Stimulated activated CD4-positive, alpha-beta T cell treated with anti-CD3 and anti-CD28 coated beads, TNF-alpha, amount 100 ng/mL, for 24 hours (primary cell): ENCODE results near the gene METTL3.

Experiments used
- DNase-seq, 3 experiments: peaks; one replicate each; pipeline ENCODE4 v3.0.0-alpha.2; 2020; ENCODE audit warnings: low read depth in 3 of 3

Gene METTL3

GRCh38 chr14:21526672-21527317, 15.7 kb upstream of the METTL3 start:
- DNase-seq: no peak

DNA sequence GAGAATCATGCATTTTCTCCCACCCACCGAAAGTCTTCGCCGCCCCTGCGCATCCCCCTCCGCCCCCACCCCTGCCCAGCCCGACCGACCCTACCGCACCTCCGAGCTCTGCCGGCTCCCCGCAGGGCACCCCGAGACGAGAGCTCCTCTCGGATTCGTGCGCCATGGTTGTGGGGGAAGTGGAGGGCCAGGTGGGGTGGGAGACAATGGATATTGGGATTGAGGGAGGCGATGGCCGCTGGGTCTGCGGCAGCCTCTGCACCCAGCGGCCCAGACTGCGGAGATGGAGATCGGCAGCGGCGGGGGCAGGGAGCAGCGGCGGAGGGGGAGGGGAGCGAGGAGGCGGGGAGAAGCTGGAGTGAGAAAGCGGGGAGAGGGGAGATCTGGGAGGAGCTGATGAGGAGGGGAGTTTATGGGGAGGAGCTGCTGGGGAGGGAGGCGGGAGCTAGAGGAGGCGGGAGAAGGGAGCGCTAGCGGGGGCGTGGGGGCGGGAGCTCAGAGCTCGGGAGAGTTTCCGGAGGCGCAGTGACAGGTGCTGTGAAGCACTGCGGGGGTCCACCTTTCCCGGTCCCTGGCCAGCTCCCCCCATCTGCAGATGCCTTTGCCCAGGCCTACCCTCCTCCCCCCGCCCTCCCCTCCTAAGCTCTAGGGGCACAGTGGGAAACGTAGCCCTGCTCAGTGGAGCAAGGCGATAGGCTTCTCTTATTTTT, 15.0 kb upstream of the METTL3 start, which contains the start of gene SALL2:
TSS of gene SALL2 (minus strand) at position 385 of the 710 bp plus-strand sequence. CDS start at position 166, 219 bp downstream.
- peak; percentile 30 to 79 (median 49) for DNase-seq

GRCh38 chr14:21525571-21525961, 14.4 kb upstream of the METTL3 start:
- DNase-seq: no peak

DNA sequence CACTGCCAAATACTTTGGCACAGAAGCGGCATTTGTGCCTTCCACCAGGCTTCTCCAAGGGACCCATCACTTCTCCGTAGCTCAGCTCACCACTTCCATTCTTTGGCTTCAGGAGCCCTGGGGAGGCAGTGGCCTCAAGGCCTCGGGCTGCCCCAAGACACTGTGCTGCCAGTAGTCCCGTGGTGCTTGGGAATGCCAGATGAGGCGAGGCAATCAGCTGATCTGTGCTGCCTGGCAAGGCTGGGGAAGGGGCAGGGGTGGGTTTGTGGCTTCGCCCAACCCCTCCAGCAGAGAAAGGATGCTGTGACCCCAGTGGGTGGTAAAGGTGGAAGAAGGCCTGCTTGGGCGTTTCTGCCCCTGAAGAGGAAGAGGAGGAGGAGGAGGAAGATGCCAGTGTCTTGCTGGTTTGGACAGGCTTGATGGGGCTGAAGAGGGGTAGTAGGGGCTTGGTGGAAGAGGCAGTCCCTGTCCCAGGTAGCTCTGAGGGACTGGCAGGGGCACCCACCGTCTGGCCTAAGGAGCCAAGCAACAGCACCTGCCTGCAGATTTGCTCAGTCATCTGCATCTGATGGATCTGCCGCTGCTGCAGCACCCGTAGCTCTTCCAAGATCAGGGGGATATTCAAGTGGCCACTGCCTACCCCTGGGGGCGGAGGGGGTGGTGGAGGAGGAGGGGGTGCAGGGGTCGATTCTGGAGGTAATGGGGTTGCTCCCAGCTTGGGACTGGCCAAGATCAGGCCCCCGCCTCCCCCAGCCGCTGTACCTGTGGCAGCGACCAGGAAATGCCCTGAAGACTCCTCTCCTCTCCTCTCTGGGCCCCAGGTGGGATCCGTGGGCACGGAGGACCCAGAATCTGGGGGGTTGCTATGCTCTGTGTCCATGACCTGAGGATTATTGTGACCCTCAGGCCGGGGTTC, 13.7 kb upstream of the METTL3 start:
- DNase-seq: no peak

GRCh38 chr14:21523203-21523602, 12.1 kb upstream of the METTL3 start:
- DNase-seq: no peak

GRCh38 chr14:21521501-21521900, 10.4 kb upstream of the METTL3 start:
- no peak for DNase-seq

DNA sequence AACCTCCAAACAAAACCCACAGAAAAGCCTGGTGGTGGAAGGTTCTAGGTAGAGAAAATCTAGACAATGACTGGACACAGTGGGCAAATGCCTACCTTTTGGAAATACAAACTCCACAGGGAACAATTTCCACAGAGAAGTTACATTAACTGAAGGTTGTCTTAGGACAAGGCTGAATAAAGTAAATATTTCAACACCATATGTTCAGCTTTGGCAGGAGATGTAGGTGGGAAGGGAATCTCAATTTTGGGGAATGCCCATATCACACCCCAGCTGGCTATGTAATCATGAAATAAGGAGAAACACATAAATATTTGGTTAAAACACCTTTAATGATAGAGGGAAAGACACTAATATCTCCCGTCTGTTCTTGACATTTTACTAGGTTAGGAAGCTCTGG, 9.6 kb upstream of the METTL3 start:
- no peak for DNase-seq

- DNase-seq: no peak
Measured at GRCh38 chr14:21518725-21519124, 7.6 kb upstream of the METTL3 start.

GRCh38 chr14:21514341-21514740, 3.2 kb upstream of the METTL3 start:
- DNase-seq: no peak

DNA sequence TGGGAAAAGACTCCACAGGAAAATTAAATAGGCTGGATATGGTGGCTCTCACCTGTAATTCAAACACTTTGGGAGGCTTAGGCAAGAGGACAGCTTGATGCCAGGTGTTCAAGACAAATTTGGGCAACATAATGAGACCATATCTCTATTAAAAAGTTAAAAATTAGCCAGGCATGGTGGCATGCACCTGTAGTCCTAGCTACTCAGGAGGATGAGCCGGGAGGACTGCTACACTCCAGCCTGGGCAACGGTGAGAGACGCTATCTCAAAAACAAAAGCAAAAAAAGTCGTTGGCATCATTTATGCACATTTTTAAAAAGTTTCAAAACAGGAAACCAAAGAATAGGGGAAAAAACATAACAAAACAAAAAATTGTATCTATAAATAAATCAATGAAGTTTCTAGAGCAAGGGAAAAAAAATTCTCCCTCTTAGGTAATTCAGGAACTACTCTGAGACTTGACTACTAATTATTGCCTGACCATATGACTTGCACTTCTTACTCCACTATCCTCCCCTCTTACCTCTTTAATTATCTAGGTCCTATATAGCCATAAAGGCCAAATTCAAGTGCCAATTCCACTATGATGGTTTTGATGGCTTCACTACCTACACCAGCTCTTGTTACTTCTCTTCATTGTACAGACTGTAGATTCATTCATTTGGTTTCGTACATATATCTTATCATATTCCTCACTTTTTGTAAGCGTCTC, 1.6 kb downstream of the METTL3 start:
- no peak for DNase-seq

- DNase-seq: no peak
Measured at GRCh38 chr14:21506557-21506956, 4.6 kb downstream of the METTL3 start.

DNA sequence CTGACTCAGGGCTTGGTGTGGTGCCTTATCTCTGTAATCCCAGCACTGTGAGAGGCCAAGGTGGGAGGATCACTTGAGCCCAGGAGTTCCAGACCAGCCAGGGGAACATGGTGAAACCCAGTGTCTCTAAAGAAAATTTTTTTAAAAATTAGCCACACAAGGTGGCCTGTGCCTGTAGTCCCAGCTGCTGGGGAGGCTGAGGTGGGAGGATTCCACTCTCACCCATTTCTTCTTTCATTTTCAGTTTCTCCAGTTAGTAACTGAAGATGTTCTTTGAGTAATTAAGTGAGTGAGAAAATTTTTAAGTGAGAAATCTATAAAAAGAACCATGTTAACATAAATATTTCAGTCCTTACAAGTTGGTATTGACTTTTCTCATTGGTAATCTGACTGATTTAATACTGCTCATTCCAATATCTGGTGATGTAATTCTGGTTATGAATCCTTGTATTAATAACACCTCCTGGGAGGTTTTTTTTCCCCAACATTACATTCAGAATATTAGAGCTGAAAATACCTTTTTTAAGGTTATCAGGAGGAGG, 6.1 kb downstream of the METTL3 start:
- no peak for DNase-seq

DNA sequence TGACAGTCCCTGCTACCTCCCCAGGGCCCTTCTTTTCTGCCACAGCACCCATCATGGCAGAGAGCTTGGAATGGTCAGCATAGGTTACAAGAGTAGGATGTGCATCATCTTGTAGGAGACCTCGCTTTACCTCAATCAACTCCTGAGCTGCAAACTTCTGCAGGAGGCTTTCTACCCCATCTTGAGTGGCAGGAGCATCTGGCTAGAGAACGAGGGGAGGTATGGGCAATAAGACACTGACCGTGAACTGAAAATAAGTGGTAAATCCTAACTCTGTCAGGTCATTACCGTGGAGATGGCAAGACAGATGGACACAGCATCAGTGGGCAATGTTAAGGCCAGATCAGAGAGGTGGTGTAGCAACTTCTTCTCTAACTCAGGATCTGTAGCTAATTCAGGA, 7.8 kb downstream of the METTL3 start:
- no peak for DNase-seq

GRCh38 chr14:21501568-21501967, 9.6 kb downstream of the METTL3 start:
- DNase-seq: no peak

GRCh38 chr14:21498540-21499526, 12.3 kb downstream of the METTL3 start:
- no peak for DNase-seq

GRCh38 chr14:21496453-21496852, 14.7 kb downstream of the METTL3 start:
- DNase-seq: no peak

DNA sequence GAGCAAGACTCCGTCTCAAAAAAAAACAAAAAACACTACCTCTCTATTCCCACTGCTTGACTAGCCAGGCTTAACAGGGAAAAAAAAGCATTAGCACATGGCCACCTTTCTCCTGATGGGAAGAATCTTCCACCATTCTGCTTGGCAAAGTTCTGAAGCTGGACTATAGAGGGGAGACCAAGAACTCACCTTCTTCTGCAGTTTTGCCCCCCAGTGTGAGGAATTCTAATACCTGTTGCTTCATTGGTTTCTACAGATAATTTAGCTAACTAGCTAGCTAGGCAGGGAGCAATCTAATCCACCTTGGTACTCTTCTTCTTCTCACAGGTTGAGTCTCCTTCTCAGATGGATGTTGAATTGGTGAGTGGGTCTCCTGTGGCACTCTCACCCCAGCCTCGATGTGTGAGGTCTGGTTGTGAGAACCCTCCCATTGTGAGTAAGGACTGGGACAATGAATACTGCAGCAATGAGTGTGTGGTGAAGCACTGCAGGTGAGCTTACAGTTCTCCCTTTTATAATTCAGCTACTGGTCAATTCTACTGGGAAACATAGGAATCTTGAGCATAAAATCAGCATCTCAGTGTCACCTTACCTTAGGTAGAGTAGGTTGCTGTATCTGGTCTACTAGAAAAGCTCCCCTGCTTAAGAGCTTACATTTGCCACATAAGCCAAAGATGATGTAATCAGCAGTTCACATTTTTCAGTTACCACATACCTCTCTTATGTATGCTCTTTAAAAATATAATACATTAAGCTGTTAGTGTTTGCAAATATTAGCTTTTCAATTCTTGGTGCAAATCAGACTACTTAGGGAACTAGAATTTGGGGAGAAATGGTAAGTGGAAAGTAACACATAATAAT, 16.0 kb downstream of the METTL3 start:
- no peak for DNase-seq

DNA sequence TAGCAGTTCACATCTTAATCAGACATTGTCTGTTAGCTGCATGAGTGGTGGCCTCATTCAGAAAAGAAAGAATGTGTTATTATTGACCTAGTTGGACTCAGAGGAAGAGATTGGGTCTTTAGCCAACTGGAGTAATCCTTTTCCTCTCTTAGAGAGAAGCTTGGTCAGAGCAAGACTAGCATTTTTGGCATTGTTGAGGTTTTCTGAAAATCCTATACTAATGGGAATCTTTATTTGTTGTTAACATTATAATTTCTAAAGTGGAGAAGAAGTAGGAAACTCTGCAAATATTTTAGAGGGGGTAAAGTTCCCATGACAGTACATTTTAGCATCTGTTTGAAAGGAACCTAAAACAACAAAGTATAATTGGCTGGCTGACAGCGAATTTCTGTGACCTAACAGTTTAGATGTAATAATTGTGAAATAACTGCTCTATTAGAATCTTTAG, 24.5 kb downstream of the METTL3 start:
- no peak for DNase-seq
